EL (cell line): ENCODE results near the gene SPAG17.

ENCODE experiments used
- DNase-seq: peaks from one replicate; pipeline ENCODE4 v3.0.0-alpha.2; 2016

Gene SPAG17

DNA sequence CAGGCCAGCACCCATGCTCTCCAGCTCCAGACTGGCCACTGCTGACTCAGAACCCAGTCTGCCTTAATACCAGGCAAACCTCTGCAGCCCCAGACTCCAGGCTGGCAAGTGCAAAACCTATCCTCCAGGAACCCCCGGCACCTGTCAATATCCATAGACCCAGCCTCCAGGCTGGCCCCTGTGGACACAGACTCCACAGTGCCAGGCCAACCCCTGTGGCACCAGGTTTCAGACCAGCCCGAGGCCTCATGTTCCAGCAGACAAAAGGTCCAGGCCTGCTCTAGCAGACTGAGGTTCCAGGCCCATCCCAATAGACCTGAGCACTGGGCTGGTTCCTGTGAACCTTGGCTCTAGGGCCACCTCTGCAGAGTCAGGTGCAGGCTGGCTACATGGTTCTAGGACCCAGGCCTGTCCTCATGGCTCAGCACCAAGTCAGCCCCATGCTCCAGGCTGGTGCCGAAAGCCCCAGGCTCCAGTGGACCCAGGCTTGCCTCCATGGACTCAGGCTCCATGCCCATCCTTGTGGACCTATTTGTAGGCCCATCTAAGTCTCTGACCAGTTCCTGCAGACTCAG is 137.3 kb downstream of the SPAG17 start:
- DNase-seq = no peak

GRCh38 chr1:118047006-118047649 is 137.9 kb downstream of the SPAG17 start:
- DNase-seq = no peak

- no peak for DNase-seq
Observed at GRCh38 chr1:118043624-118044023, 141.4 kb downstream of the SPAG17 start.

- DNase-seq = peak; percentile 5
Observed at GRCh38 chr1:118042501-118042900, 142.5 kb downstream of the SPAG17 start.

GRCh38 chr1:118039170-118039569 is 145.9 kb downstream of the SPAG17 start:
- no peak for DNase-seq

GRCh38 chr1:118032883-118033282 is 152.1 kb downstream of the SPAG17 start:
- no peak for DNase-seq

- no peak for DNase-seq
Observed at GRCh38 chr1:118028267-118028666, 156.8 kb downstream of the SPAG17 start.

- DNase-seq = no peak
Observed at GRCh38 chr1:118023199-118023598, 161.8 kb downstream of the SPAG17 start.

- no peak for DNase-seq
Observed at GRCh38 chr1:118021668-118022067, 163.4 kb downstream of the SPAG17 start.

DNA sequence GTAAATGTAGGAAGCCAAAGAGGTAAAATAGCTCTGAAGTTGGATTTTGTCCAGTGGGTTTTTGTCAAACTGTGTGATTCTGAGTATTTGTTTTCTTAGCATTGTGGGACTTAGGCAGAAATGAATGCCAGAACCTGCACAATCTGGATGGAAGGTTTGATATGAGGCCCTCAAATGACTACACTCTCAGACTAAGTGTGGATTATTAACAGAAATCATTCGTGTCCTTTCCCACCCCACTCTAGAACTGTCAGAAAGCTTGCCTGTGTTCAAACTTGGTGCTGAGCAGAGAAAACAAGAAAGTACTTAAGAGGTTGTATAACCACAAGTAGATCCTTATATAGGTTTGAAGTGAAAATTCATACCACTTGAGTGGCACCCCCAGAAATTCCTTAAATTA is 167.0 kb downstream of the SPAG17 start:
- no peak for DNase-seq

DNA sequence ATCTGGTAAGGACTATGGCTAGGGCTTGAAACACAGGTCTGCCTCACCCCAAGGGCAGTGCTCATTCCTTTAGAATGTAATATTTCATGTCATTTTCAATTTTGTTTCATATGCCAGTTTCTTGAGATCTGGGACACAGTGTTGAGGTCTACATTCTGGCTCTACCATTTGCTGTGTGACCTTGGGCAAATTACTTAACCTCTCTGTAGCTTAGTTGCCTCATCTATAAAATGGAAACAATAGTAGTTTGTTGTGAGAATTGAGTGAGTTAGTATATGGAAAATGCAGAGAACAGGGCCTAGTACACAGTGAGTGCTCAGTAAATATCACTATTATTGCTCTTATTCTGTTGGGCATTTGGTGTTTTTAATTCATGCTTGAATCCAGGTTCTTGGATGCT is 171.1 kb downstream of the SPAG17 start:
- DNase-seq = no peak

GRCh38 chr1:118013336-118013735 is 171.7 kb downstream of the SPAG17 start:
- no peak for DNase-seq

DNA sequence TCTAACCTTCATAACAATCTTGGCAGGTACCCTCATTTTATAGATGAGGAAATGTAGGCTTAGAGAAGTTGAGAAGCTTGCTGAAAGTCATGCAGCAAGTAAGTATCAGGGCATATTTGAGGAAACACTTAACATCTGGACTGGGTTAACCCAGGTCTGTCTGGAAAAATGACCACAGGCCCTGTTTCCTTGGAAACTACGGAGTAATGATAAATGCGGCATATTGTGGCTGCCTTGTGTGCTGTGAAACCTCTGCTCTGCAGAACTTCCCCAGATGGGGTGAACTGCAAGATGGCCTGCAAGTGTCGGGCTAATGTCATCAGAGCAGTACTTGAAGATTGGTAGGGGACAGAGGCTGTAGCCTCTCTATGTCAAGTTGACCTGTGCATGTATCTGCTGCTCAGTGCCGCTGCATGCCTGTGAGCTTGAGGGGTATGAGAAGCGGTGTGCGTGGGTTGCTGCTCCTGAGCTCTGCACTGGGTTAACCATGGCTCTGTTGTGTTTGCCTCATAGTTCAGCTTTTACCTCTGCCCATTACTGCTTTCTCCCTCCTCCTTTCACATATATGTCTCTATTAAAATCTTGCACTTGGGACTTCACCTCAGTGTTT is 172.4 kb downstream of the SPAG17 start:
- DNase-seq = no peak

DNA sequence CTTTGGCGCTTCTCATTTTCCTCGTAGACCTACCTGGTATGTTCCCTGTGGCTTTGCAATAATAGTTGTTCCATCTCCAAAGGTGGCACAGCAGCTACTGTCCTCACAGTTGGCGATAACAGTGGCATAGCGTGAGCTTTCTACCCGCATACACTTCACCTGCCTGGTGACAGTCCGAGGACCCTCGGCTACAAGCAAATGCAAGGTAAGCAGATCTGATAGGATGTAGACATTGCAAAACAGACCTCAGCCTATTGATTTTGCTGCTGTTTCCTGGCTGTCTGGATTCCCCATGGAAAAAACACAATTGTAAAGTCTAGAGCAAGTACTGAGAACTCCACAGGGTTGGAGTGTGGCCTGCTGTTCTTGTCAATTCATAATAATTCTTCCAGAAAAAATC is 177.0 kb downstream of the SPAG17 start:
- no peak for DNase-seq

DNA sequence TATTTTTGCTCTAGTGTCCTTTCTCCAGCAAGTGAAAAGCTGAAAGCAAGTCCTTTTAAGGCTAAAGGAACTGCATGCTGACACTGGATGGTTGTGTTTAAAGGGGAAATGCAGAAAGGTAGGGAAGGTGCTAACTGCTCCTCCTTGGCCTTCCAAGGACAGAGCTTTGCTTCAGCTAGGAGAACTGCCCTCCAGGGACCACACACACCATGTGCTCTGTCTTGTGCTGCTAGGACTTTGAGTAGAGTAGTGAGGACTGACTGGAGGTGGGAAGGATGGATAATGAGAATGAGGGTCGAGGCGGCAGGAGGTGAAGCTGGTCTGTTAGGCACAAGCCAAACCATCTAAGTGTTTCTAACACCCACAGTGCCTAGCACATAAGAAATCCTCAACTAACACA is 177.6 kb downstream of the SPAG17 start:
- no peak for DNase-seq

GRCh38 chr1:118004312-118004711 is 180.7 kb downstream of the SPAG17 start:
- no peak for DNase-seq

DNA sequence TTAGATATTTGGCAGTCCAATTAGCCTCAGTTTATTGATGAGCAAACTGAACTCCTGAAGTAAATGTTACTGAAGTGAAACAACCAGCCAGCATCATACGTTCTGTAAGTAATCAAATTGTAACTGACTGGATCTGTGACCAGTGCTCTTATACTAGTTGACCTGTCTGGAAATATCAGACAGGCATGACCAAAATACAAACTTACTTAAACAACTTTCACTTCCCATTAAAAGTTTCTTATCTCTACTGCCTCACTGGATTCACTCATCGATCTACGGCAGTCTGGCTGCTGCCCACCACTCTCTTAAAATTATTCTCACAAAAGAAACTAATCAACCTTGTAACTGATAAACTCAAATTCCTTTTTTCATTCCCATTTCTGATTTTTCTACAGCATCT is 199.1 kb downstream of the SPAG17 start:
- DNase-seq = no peak

- DNase-seq = no peak
Observed at GRCh38 chr1:117985239-117985638, 199.8 kb downstream of the SPAG17 start.

DNA sequence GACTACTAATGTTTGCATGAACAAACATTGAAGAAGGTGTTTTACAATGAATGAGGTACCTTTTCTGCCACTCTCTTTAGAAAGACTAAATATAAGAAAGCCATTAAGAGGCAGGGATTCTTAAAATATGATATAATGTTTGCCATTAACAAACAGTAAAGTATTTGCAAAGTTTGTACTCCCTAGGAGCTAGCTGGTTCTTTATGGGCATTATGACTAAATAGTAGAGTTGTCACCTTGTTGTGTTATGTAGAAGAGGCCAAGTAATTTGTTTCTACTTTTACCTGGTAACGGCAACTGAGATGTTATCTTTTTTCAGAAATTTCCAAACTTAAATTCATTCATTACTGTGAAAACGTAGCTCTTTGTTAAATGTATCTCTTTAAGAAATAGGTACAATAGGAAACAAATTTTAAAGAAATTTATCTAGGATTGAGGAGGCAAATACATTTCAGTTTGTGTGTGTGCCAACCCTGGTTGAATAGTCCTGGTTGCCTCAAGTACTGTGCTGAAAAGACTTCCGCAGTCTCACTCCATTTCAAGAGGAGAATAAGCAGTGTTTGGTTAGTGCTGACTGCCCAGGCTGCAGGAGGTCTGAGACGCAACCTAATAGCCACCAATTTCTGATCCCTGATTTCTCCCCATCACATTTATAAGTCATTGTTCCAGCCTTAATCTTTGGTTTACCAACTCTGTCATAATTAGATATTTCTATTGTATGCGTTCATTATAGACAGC is 203.4 kb downstream of the SPAG17 start:
- no peak for DNase-seq

DNA sequence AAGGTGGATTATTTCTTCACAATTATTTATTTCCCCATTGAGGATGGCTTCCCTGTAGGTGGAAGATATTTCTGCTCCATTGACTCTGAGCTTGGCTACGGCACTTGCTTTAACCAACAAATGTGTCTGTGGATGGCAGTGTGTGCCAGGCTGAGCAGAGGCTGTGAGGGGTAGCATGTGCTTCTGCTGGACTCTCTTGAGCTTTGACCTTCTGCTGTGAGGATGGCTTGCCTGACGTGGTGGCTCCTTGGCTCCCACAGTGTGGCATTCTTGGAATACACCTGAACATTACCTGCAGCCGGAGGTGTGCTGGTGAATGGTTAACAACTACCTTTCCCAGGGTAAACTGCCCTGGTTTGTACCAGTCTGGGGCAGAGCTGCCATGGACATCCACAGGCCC is 208.6 kb downstream of the SPAG17 start:
- DNase-seq = no peak

DNA sequence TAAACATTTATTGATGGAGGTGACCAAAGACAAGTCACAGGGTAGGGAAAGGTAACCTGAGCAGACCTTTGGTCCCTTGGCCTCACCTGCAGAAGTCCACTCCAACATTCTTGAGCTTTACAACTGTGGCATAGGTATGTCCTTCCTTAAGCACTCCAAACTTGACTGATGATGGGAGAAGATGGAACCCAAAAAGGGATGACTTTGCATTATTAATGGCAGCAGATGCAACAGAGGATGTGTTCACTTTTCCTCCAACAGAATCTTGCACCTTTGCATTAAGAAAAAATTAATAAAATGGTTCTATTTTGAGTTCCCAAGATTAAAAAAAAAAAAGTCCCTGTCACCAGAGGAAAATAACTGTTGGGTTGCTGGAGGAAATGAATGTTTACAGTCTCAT is 213.3 kb downstream of the SPAG17 start:
- DNase-seq = no peak

DNA sequence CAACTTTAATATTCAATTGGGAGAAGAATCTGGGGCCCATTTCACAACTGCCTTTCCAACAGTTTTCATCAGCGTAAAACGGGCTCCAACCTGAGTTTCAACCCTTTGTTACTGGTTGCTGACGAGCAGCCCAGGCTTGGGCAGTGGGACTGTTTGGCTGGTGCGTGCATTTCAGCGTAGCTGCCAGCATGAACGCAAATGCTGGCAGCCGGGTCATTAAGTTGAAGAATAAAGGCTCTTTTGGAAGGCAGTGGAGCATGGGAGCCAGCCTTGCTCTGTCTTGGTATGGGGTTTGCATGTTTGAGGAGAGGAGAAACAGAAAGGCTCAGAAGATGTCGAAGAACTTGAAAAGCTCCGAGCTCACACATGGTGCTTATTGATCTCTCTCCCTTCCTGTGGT is 214.8 kb downstream of the SPAG17 start:
- no peak for DNase-seq

DNA sequence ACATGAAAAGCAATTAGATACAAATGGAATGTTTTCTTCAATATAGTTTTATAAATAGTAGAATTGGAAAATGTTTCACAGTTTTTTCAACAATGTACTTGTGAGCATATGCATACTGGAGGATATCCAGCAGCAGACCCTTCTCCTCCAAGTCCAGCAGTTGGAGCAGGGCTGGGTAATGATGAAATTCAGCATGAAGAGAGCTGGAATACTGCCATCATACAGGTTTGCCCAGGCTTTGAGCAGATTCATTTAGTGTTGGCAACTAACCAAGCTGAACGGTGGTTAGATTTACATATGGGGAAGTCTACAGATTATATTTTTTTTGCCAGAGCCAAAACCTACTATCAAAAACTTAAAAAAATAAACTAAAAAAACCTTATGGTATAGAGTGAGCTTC is 217.1 kb downstream of the SPAG17 start:
- no peak for DNase-seq

- DNase-seq = peak; percentile 13
Observed at GRCh38 chr1:117967477-117967876, 217.6 kb downstream of the SPAG17 start.
